Liver (tissue), 9 donors: Measurements from ENCODE around the gene LRIG1. TPM values are rescaled to one million over a fixed set of nuclear protein-coding genes. Genes with fewer than 3 reads are reported as not detected.

ENCODE experiments used
- DNase-seq: peaks from one replicate; pipeline ENCODE4 v3.0.0-alpha.2; 2017; ENCODE audit warnings: low spot score
- H3K27ac ChIP-seq, 2 donors: one replicate each; pipeline ENCODE4 v1.7.0; 2013; ENCODE audit warnings: inconsistent platforms in 2 of 2, low read length in 2 of 2, control low read depth in 1 of 2, low read depth in 1 of 2, mild to moderate bottlenecking in 1 of 2
- H3K27me3 ChIP-seq, 4 donors: one replicate each; pipeline versions ENCODE4 v1.6.1 to v1.7.0; 2013; ENCODE audit warnings: low read length in 3 of 4, inconsistent platforms in 1 of 4, mild to moderate bottlenecking in 1 of 4, moderate library complexity in 1 of 4; ENCODE audit not compliant: control insufficient read depth in 4 of 4, insufficient read depth in 4 of 4
- H3K36me3 ChIP-seq, 4 donors: one replicate each; pipeline versions ENCODE4 v1.6.1 to v1.7.0; 2013; ENCODE audit warnings: low read length in 3 of 4, mild to moderate bottlenecking in 3 of 4, low read depth in 1 of 4, moderate library complexity in 1 of 4; ENCODE audit not compliant: control insufficient read depth in 4 of 4, insufficient read depth in 3 of 4
- H3K4me1 ChIP-seq, 4 donors: one replicate each; pipeline versions ENCODE4 v1.6.1 to v1.7.0; 2013; ENCODE audit warnings: low read length in 3 of 4, mild to moderate bottlenecking in 3 of 4, moderate library complexity in 1 of 4; ENCODE audit not compliant: control insufficient read depth in 4 of 4, insufficient read depth in 4 of 4
- H3K4me3 ChIP-seq, 3 donors: one replicate each; pipeline versions ENCODE4 v1.6.1 to v1.7.0; 2013; ENCODE audit warnings: low read length in 3 of 3, control low read depth in 1 of 3, low read depth in 1 of 3, mild to moderate bottlenecking in 1 of 3
- H3K9ac ChIP-seq, 2 donors: one replicate each; pipeline ENCODE4 v1.7.0; 2013; ENCODE audit warnings: low read length in 2 of 2, mild to moderate bottlenecking in 2 of 2, moderate library complexity in 2 of 2, control low read depth in 1 of 2, low read depth in 1 of 2
- H3K9me3 ChIP-seq, 4 donors: one replicate each; pipeline versions ENCODE4 v1.6.1 to v1.7.0; 2013; ENCODE audit warnings: low read length in 3 of 4; ENCODE audit not compliant: control insufficient read depth in 4 of 4
- EGR1 ChIP-seq, 2 donors: IDR thresholded peaks; 2 replicates each; pipeline ENCODE4 v1.6.1; 2016 to 2018; ENCODE audit warnings: antibody characterized with exemption in 2 of 2, low read depth in 2 of 2
- FOXA1 ChIP-seq: IDR thresholded peaks from 2 replicates; pipeline ENCODE4 v1.6.1; 2016; ENCODE audit warnings: antibody characterized with exemption
- FOXA2 ChIP-seq: IDR thresholded peaks from 2 replicates; pipeline ENCODE4 v1.6.1; 2016; ENCODE audit warnings: antibody characterized with exemption
- HNF4G ChIP-seq: IDR thresholded peaks from 2 replicates; pipeline ENCODE4 v1.6.1; 2016; ENCODE audit warnings: antibody characterized with exemption
- JUND ChIP-seq, 2 donors: IDR thresholded peaks; 2 replicates each; pipeline ENCODE4 v1.6.1; 2016; ENCODE audit warnings: antibody characterized with exemption in 2 of 2
- NR2F2 ChIP-seq: IDR thresholded peaks from 2 replicates; pipeline ENCODE4 v1.6.1; 2016; ENCODE audit warnings: antibody characterized with exemption
- RAD21 ChIP-seq, 2 donors: IDR thresholded peaks; 2 replicates each; pipeline ENCODE4 v1.6.1; 2016; ENCODE audit warnings: antibody characterized with exemption in 2 of 2, mild to moderate bottlenecking in 2 of 2
- REST ChIP-seq: IDR thresholded peaks from 2 replicates; pipeline ENCODE4 v1.6.1; 2016; ENCODE audit warnings: antibody characterized with exemption, mild to moderate bottlenecking
- RXRA ChIP-seq, 2 donors: IDR thresholded peaks; 2 replicates each; pipeline ENCODE4 v1.6.1; 2017 to 2018; ENCODE audit warnings: antibody characterized with exemption in 2 of 2, mild to moderate bottlenecking in 1 of 2
- TAF1 ChIP-seq: conservative IDR thresholded peaks from 2 replicates; pipeline ENCODE4 v1.6.1; 2016; ENCODE audit warnings: antibody characterized with exemption, mild to moderate bottlenecking
- WGBS: extraction: QIAGEN DNeasy Blood & Tissue Kit; methylation state at CpG from one replicate; pipeline ENCODE4 v1.1.7; 2013; 5-methylcytosine and 5-hydroxymethylcytosine counted together
- polyA plus RNA-seq, 2 donors: library from polyadenylated mRNA; stranded (reverse) in 1 of 2; unstranded in 1 of 2; fragments of 200-250 nt in 1 of 2; fragments of >200 nt in 1 of 2; fragmentation: Nextera tagmentation in 1 of 2; extraction: Ambion mirVana in 1 of 2; gene quantifications; one replicate each; pipeline versions ENCODE4 v1.2.1 to v1.2.3, GENCODE V29; 2013 to 2015
- total RNA-seq, 2 donors: library from RNA; depleted of rRNA; stranded (reverse); fragments of >200 nt; gene quantifications; one replicate each; pipeline ENCODE4 v1.2.3, GENCODE V29; 2014
- TF ChIP-seq, protein P1 (sequence below): IDR thresholded peaks from 2 replicates; pipeline ENCODE4 v1.6.1; 2016; ENCODE audit warnings: antibody characterized with exemption
- TF ChIP-seq, protein P2 (sequence below): IDR thresholded peaks from 2 replicates; pipeline ENCODE4 v1.6.1; 2016; ENCODE audit warnings: antibody characterized with exemption
- TF ChIP-seq, protein P3 (sequence below): IDR thresholded peaks from 2 replicates; pipeline ENCODE4 v1.6.1; 2016; ENCODE audit warnings: antibody characterized with exemption
- donor health status: healthy.
- donor health status: healthy.
- donor health status: healthy.
- donor health status: healthy.
- donor health status: healthy.

LRIG1 gene
- total and polyA plus RNA-seq, 4 donors: 9.4 to 48.9 (median 12.9) TPM

DNA sequence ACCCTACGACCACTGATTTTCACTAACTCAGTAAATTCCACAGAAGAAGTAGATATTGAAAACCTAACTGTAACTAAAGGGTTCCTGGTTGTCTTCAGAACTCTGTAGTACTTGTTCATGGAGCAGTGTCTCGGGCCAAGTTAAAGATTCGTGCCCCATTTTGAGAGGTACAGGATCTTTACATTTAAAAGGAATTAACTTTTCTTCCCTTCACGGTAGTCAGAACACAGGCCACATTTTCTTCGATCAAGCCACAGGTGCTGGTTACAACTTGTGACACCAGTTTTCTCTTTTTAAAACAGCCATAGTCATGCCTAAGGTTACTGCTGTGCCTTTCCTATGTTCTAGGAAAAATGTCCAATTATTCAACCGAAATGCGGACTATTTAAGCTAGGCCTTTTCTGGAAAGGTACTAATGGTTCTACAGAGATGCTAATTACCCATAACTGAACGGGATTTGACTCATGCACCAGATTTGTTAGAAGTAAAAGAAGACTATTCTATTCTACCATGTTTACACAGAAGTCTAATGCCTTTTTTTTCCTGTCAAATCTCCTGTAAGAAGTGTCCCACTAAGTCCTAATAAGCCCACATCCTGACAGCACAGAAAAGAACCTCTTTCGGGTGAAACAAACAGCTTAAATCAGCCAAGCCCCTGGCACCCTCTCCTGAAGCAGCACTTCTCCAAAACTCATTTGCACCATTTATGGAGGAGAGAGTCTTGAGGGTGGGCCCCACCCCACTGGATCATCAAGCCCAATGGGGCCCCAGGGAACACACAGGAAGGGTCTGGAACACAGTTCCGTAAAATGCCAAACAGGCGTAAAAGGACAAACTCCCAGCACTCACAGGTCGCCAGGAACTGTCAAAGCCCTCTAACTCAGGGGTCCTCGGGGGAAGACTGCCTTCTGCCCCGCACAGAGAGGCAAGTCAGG, 1.9 kb downstream of the LRIG1 start:
- Histone ChIP-seq H3K4me3 (peak overlapping the region; percentile 84 to 93 (median 92)), H3K36me3 (no peaks in the 10 kb centered on the region), H3K9ac (peak overlapping the region; percentile 1 to 47), H3K4me1 (peaks cover 7 to 38% (median 23%) of the 10 kb centered on the region in 4 donors), H3K9me3 (no peaks in the 10 kb centered on the region), H3K27ac (peak overlapping the region; percentile 25 to 31), H3K27me3 (no peaks in the 10 kb centered on the region)
- 23% methylated on average over 14 of the region's 14 CpGs for WGBS
- no peak for TF ChIP-seq TAF1
- no peak for DNase-seq

DNA sequence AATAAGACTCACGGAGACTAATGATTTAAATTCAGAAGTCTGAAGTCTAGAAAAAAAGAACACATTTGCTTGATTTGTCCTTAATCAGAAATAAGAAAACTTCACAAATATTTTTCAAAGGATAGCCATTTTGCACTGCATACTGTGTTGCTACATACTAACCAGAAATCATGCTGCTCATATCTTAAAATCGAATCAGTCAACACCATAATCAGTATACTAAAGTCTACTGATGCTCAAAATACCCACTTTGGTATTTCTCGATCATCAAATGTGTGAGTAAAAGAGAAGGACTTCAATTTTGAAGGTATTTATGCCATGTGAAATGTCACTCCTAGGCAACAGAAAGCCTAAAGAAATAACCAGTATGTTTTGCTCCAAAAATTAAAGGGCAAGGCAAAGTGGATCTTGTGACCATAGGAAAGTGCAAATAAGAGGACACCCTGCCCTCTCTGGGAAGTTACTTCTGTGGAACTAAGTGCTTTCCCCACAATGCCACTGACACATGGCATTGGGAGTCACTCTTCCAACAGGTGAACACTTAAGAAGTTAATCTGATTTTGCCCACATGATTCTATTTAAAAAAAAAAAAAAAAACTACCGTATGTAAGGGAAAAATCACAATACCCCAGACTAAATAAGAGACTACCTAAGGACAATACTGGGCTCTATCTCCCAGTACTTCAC, 2.7 kb downstream of the LRIG1 start:
- H3K9me3 ChIP-seq: no peaks in the 10 kb centered on the region
- no peaks in the 10 kb centered on the region for H3K36me3 ChIP-seq
- TF ChIP-seq HNF4G (no peak), FOXA2 (no peak), EGR1 (IDR thresholded peaks at IDR 0.05; ENCODE audit: low read depth in 2 of 2) (no peak), REST (no peak), JUND (IDR thresholded peaks at IDR 0.05) (peak in 1 of 2 donors; percentile 6), FOXA1 (no peak), RXRA (IDR thresholded peaks at IDR 0.05) (peak in 1 of 2 donors; percentile 30), NR2F2 (no peak), RAD21 (IDR thresholded peaks at IDR 0.05) (peak in 1 of 2 donors; percentile 22)
- TF ChIP-seq, protein P1, sequence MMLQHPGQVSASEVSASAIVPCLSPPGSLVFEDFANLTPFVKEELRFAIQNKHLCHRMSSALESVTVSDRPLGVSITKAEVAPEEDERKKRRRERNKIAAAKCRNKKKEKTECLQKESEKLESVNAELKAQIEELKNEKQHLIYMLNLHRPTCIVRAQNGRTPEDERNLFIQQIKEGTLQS: no peak
- TF ChIP-seq, protein P2, sequence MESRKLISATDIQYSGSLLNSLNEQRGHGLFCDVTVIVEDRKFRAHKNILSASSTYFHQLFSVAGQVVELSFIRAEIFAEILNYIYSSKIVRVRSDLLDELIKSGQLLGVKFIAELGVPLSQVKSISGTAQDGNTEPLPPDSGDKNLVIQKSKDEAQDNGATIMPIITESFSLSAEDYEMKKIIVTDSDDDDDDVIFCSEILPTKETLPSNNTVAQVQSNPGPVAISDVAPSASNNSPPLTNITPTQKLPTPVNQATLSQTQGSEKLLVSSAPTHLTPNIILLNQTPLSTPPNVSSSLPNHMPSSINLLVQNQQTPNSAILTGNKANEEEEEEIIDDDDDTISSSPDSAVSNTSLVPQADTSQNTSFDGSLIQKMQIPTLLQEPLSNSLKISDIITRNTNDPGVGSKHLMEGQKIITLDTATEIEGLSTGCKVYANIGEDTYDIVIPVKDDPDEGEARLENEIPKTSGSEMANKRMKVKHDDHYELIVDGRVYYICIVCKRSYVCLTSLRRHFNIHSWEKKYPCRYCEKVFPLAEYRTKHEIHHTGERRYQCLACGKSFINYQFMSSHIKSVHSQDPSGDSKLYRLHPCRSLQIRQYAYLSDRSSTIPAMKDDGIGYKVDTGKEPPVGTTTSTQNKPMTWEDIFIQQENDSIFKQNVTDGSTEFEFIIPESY: no peak
- TF ChIP-seq, protein P3, sequence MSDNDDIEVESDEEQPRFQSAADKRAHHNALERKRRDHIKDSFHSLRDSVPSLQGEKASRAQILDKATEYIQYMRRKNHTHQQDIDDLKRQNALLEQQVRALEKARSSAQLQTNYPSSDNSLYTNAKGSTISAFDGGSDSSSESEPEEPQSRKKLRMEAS: peak; percentile 33
- no peak for DNase-seq
- WGBS: 40% methylated on average over 4 of the region's 4 CpGs
- peak overlapping the region in 1 of 2 donors; percentile 26 for H3K9ac ChIP-seq
- no peaks in the 10 kb centered on the region for H3K27me3 ChIP-seq
- H3K27ac ChIP-seq: peak overlapping the region; percentile 15 to 26
- peaks cover 7 to 38% (median 25%) of the 10 kb centered on the region in 4 donors for H3K4me1 ChIP-seq
- peak overlapping the region; percentile 24 to 93 (median 92) for H3K4me3 ChIP-seq
